NOMO-1 treated with DMSO at 0.1 percent for 48 hours (cell line): ENCODE data around the gene APOC1.
"Not testable (repeated sequence)": the region's sequence is repeated elsewhere in the genome, so short reads cannot be mapped to it uniquely, and the experiment has no call there.

Experiments
- DNase-seq: peaks from one replicate; lab custom pipeline; 2025; ENCODE audit not compliant: unreplicated experiment; lab: John Stamatoyannopoulos, UW

Gene APOC1

GRCh38 chr19:44914433-44915206, at the start of gene APOC1:
Gene APOC1 (plus strand): TSS chr19:44914608. CDS start chr19:44914892, 284 bp downstream.
- DNase-seq: peak; percentile 79

GRCh38 chr19:44865196-44865767, 49.1 kb upstream of the APOC1 start:
- DNase-seq: no peak

DNA sequence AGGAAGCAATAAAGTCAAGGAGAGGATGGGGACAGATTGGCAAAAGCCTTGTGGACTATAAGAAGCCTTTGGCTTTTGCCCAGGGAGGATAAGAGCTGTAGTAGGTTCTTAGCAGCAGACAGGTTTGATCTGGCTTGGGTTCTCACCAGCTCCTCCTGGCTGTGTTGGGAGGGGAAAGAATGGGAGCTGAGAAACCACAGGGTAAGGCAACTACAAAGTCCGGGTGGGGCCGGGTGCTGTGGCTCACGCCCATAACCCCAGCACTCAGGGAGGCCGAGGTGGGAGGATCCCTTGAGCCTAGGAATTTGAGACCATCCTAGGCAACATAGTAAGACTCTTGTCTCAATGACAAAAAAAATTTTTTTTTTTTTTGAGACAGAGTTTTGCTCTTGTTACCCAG, 47.7 kb upstream of the APOC1 start:
- DNase-seq: no peak

- DNase-seq: no peak
Observed at GRCh38 chr19:44867578-44867977, 46.8 kb upstream of the APOC1 start.

DNA sequence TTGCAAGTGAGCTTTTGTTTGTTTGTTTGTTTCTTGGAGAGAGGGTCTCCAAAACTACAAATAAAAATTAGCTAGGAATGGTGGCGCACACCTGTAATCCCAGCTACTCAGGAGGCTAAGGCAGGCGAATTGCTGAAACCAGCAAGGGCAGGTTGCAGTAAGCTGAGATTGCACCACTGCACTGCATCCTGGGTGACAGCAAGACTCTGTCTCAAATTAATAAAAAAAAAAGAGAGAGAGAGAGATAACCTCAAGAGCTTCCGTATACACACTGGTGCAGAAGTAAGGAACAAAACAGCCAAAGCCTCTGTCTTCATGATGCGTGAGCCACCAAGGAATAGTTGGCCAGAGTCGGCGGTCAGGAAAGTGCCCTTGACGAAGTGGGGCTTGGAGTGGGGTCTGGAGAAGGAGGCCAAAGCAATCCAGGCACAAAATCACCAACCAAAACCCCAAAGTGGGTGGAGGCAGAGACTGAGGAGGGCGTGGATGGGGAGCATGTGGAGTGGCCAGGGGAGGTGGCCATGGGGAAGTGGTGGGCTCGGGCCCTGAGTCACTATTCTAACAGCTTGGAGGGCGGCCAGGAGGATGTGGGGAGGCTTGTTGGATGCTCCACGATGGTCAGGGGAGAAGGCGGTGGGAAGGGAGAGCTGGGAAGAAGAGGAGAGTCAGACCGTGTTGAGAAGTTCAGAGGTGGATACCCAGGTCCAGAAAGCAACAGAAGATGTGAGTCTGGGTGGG, 44.5 kb upstream of the APOC1 start:
- DNase-seq: peak; percentile 18

DNA sequence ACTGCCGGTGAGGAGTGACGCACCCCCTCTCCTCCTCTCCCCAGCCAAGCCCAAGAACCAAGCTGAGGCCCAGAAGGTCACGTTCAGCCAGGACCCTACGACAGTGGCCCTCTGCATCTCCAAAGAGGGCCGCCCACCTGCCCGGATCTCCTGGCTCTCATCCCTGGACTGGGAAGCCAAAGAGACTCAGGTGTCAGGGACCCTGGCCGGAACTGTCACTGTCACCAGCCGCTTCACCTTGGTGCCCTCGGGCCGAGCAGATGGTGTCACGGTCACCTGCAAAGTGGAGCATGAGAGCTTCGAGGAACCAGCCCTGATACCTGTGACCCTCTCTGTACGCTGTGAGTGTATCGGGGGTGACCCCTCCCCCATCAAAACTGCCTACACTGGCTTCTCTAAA, 42.6 kb upstream of the APOC1 start:
- DNase-seq: no peak

DNA sequence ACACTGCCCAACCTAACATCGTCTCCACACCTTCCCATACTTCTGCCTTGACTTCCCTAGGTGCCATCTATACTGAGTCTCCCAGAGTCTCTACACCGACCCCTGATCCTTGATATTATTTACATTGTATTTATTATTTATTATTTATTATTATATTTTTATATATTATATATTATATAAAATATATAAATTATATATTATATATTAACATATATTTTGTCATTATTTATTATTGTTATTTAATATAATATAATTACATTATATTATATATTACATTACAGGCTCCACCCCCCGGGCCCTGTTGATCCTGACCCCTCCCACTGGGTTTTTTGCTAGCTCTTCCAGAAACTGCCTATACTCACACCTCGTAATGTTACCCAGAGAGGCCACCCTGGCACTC, 41.7 kb upstream of the APOC1 start:
- DNase-seq: no peak

DNA sequence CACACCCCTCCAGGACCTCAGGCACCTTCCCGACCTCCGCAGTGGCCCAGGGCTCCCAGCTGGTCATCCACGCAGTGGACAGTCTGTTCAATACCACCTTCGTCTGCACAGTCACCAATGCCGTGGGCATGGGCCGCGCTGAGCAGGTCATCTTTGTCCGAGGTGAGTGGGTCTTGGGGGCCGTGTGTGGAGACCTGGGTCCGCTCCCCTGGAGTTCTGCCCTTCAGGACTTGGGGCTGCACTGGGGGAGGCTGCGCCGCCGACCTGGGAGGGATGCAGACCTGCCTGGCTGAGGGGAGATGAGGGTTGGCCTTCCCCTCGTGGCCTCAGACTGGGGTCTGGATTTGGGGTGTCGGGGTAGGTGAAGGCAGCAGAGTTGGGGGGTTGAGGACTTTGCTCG, 40.1 kb upstream of the APOC1 start:
- no peak for DNase-seq

- no peak for DNase-seq
Observed at GRCh38 chr19:44875666-44876451, 38.5 kb upstream of the APOC1 start.

- DNase-seq: no peak
Observed at GRCh38 chr19:44876930-44877535, 37.4 kb upstream of the APOC1 start.

- DNase-seq: no peak
Observed at GRCh38 chr19:44878120-44878865, 36.1 kb upstream of the APOC1 start.

- no peak for DNase-seq
Observed at GRCh38 chr19:44879309-44880065, 34.9 kb upstream of the APOC1 start.

- no peak for DNase-seq
Observed at GRCh38 chr19:44882063-44882462, 32.3 kb upstream of the APOC1 start.

GRCh38 chr19:44882619-44883397, 31.6 kb upstream of the APOC1 start:
- not testable (repeated sequence) for DNase-seq

DNA sequence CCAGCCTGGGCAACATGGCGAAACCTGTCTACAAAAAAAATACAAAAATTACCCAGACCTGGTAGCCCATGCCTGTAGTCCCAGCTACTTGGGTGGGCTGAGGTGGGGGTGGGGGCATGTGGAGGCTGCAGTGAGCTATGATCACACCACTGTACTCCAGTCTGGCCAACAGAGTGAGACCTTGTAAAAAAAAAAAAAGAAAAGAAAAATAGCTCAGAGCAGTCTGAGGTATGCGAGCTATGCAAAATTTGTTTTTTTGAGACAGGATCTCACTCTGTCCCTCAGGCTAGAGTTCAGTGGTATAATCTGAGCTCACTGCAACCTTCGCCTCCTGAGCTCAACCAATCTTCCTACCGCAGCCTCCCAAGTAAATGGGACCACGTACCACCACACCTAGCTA, 30.5 kb upstream of the APOC1 start:
- DNase-seq: no peak

DNA sequence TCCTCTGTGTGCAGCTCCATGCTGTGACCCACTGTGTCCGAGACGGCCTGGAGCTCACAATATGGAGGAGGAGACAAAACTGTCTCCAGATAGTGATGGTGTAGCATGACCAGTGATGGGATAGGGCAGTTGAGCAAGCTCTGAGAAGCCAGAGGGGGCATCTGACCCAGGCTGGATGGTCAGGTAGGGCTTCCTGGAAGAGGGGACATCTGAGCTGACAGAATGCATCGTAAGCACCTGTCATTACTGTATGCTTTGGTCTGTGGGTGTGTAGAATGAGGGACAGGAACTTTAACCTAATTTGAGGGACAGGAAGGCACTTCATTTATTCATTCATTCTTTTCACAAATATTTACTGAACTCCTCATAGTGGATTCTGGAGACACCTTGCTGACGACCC, 29.8 kb upstream of the APOC1 start:
- DNase-seq: no peak

DNA sequence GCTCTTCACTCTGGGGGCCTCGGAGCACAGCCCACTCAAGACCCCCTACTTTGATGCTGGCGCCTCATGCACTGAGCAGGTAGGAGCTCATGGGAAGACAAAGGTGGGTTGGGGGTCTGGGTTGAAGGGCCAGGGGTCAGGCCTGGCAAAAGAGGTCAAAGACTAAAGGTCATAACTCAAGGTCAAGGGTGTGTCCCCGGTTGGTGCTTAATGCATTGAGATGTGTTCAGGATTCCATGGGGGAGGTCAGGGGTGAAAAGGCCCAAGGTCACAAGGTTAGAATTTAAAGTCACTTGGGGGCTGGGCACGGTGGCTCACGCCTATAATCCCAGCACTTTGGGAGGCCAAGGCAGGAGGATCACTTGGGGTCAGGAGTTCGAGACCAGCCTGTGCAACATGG, 28.3 kb upstream of the APOC1 start:
- DNase-seq: no peak

DNA sequence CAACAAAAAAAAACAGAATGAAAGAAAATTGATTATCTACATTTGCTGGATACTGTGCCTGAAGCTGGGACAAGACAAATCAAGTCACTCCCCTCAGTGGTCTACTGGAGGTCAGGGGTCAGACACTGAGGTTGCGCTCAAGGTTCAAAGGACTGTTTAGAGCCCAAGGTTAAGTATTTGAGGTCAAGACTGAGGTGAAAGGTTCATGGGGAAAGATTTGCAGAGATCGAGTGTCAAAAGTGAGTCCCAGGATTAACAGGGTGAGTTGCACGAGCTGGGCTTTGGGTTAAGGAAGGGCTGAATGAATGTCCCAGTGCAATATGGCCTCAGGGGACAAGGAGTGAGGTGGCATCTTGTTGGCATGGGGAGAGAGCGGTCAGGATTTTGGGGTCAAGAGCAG, 26.8 kb upstream of the APOC1 start:
- no peak for DNase-seq

- not testable (repeated sequence) for DNase-seq
Observed at GRCh38 chr19:44888335-44888734, 26.1 kb upstream of the APOC1 start.
